Measurements from ENCODE around the gene PRKAG2. TPM values are rescaled to one million over a fixed set of nuclear protein-coding genes. Genes with fewer than 3 reads are reported as not detected.

PRKAG2 gene
- total RNA-seq, 2 experiments from 2014 or later = 39.3 to 42.3 TPM

- intact Hi-C loops (cut with DNase I, micrococcal nuclease) = no loop called here
- no peak for TF ChIP-seq CTCF (IDR thresholded peaks at IDR 0.05)
- Mint-ChIP-seq H3K9me3 (no peaks in the 10 kb centered on the region), H3K4me1 (ENCODE audit: low read depth) (peaks cover 63% of the 10 kb centered on the region), H3K27ac (no peak overlapping the region), H3K36me3 (ENCODE audit: low read depth) (no peaks in the 10 kb centered on the region), H3K27me3 (no peaks in the 10 kb centered on the region), H3K4me3 (no peak overlapping the region)
- no peak overlapping the region for H3K27ac ChIP-seq (ENCODE audit: low read depth in 1 of 2, low read length in 2 of 2)
- H3K9me3 ChIP-seq (ENCODE audit: control insufficient read depth in 1 of 2, insufficient read depth in 1 of 2, low read length in 2 of 2) = no peaks in the 10 kb centered on the region
- ChIA-PET CTCF (no interaction called here), POLR2A (no interaction called here)
- no peaks in the 10 kb centered on the region for H3K27me3 ChIP-seq (ENCODE audit: control insufficient read depth in 1 of 2, insufficient read depth in 2 of 2, low read length in 2 of 2)
- no peak for ATAC-seq (ENCODE audit: poor library complexity)
- peaks cover 18% of the 10 kb centered on the region for H3K4me1 ChIP-seq (ENCODE audit: insufficient read depth, low read length)
- no peak for DNase-seq
- H3K4me3 ChIP-seq (ENCODE audit: low read length) = no peak overlapping the region
- peaks cover 2% of the 10 kb centered on the region for H3K36me3 ChIP-seq (ENCODE audit: insufficient read depth, low read length)
Measured at GRCh38 chr7:151869109-151869428, 7.8 kb downstream of the PRKAG2 start.

- Histone ChIP-seq H3K27ac (ENCODE audit: low read depth in 1 of 2, low read length in 2 of 2) (no peak overlapping the region), H3K4me1 (ENCODE audit: insufficient read depth, low read length) (peaks cover 18% of the 10 kb centered on the region), H3K27me3 (ENCODE audit: control insufficient read depth in 1 of 2, insufficient read depth in 2 of 2, low read length in 2 of 2) (no peaks in the 10 kb centered on the region), H3K9me3 (ENCODE audit: control insufficient read depth in 1 of 2, insufficient read depth in 1 of 2, low read length in 2 of 2) (no peaks in the 10 kb centered on the region), H3K4me3 (ENCODE audit: low read length) (no peak overlapping the region), H3K36me3 (ENCODE audit: insufficient read depth, low read length) (peaks cover 2% of the 10 kb centered on the region)
- no peak for DNase-seq
- Mint-ChIP-seq H3K4me3 (no peak overlapping the region), H3K27ac (no peak overlapping the region), H3K36me3 (ENCODE audit: low read depth) (no peaks in the 10 kb centered on the region), H3K27me3 (no peaks in the 10 kb centered on the region), H3K4me1 (ENCODE audit: low read depth) (peaks cover 67% of the 10 kb centered on the region), H3K9me3 (no peaks in the 10 kb centered on the region)
- no peak for ATAC-seq (ENCODE audit: poor library complexity)
- no peak for TF ChIP-seq CTCF (IDR thresholded peaks at IDR 0.05)
- ChIA-PET CTCF (no interaction called here), POLR2A (no interaction called here)
- intact Hi-C loops (cut with DNase I, micrococcal nuclease) = no loop called here
Measured at GRCh38 chr7:151868396-151869108, 8.4 kb downstream of the PRKAG2 start.

- H3K4me1 Mint-ChIP-seq (ENCODE audit: low read depth) = peaks cover 61% of the 10 kb centered on the region
- Histone ChIP-seq H3K9me3 (ENCODE audit: control insufficient read depth in 1 of 2, insufficient read depth in 1 of 2, low read length in 2 of 2) (no peaks in the 10 kb centered on the region), H3K4me3 (ENCODE audit: low read length) (no peak overlapping the region), H3K27me3 (ENCODE audit: control insufficient read depth in 1 of 2, insufficient read depth in 2 of 2, low read length in 2 of 2) (no peaks in the 10 kb centered on the region), H3K36me3 (ENCODE audit: insufficient read depth, low read length) (peaks cover 2% of the 10 kb centered on the region), H3K27ac (ENCODE audit: low read depth in 1 of 2, low read length in 2 of 2) (no peak overlapping the region), H3K4me1 (ENCODE audit: insufficient read depth, low read length) (peaks cover 18% of the 10 kb centered on the region)
- H3K4me3 Mint-ChIP-seq = no peak overlapping the region
- ATAC-seq (ENCODE audit: poor library complexity) (no peak), DNase-seq (no peak)
- no peaks in the 10 kb centered on the region for H3K36me3 Mint-ChIP-seq (ENCODE audit: low read depth)
- ChIA-PET POLR2A (no interaction called here), CTCF (no interaction called here)
- intact Hi-C loops (cut with DNase I, micrococcal nuclease) = no loop called here
- no peak for TF ChIP-seq CTCF (IDR thresholded peaks at IDR 0.05)
- H3K27ac Mint-ChIP-seq = no peak overlapping the region
- no peaks in the 10 kb centered on the region for H3K27me3 Mint-ChIP-seq
- no peaks in the 10 kb centered on the region for H3K9me3 Mint-ChIP-seq
Measured at GRCh38 chr7:151867912-151868311, 9.0 kb downstream of the PRKAG2 start.
